Keratinocyte (primary cell): ENCODE measurements around the gene IQCK.

Experiments used
- CTCF ChIP-seq, 3 experiments: IDR thresholded peaks in 1 of 3; conservative IDR thresholded peaks in 1 of 3; optimal IDR thresholded peaks in 1 of 3; 2 replicates in 2 of 3; 3 replicates in 1 of 3; pipeline versions ENCODE3 to v1.5.1; 2011; ENCODE audit warnings: low read length in 3 of 3, mild to moderate bottlenecking in 3 of 3, moderate library complexity in 2 of 3, control low read depth in 1 of 3, inconsistent platforms in 1 of 3; ENCODE audit not compliant: insufficient read depth in 2 of 3; ENCODE audit errors: extremely low read depth in 1 of 3
- EZH2 ChIP-seq: IDR thresholded peaks from one replicate; pipeline ENCODE4 v1.6.1; 2012; ENCODE audit warnings: inconsistent platforms, mild to moderate bottlenecking, low read length, moderate library complexity

GRCh38 chr16:19876501-19877059, 158.5 kb downstream of the IQCK start:
- TF ChIP-seq EZH2 (no peak), CTCF (optimal IDR thresholded peaks at IDR 0.05 in 1 of 3, IDR thresholded peaks at IDR 0.05 in 1 of 3, conservative IDR thresholded peaks at IDR 0.05 in 1 of 3; ENCODE audit: extremely low read depth in 1 of 3, insufficient read depth in 2 of 3, low read length in 3 of 3) (no peak)
